ENCODE data around the gene CAPZB. TPM values are rescaled to one million over a fixed set of nuclear protein-coding genes. Genes with fewer than 3 reads are reported as not detected.

CAPZB gene
- total RNA-seq (100 to 1,000 TPM; 128 to 214 (median 145) TPM), polyA plus RNA-seq (100 to 1,000 TPM; 372 to 454 (median 393) TPM)

GRCh38 chr1:19485362-19486187 lies at the start of gene CAPZB:
Gene CAPZB (minus strand): TSS chr1:19485539. CDS start chr1:19485438, 101 bp downstream.
- intact Hi-C loops (cut with DNase I), result loop anchor here (2.0 kb wide), 4 partner anchors 95 to 159 kb away; partner anchors contain the start of gene NBL1

GRCh38 chr1:19534281-19534680 lies 48.9 kb upstream of the CAPZB start:
- DNase-seq, result no peak
- intact Hi-C loops (cut with DNase I), result no loop called here
- TF ChIP-seq POLR2AphosphoS5 (IDR thresholded peaks at IDR 0.05), result no peak
- no peak for TF ChIP-seq CTCF (IDR thresholded peaks at IDR 0.05)
- TF ChIP-seq POLR2A (IDR thresholded peaks at IDR 0.05), result no peak
- no peak for TF ChIP-seq EP300 (IDR thresholded peaks at IDR 0.05)
- peaks cover 0 to 41% (median 28%) of the 10 kb centered on the region in 4 donors for H3K4me1 ChIP-seq
- H3K27me3 ChIP-seq, result no peaks in the 10 kb centered on the region
- peak overlapping the region; percentile 79 to 85 (median 80) for H3K27ac ChIP-seq
- H3K9me3 ChIP-seq, result no peaks in the 10 kb centered on the region
- H3K4me3 ChIP-seq, result no peak overlapping the region
- H3K36me3 ChIP-seq, result no peaks in the 10 kb centered on the region
- WGBS, 2 donors, result 80 to 83% methylated on average over 5 of the region's 5 CpGs

More at GRCh38 chr1:19485362-19486187, at the start of gene CAPZB:
- peak; percentile 71 to 78 for TF ChIP-seq POLR2A (IDR thresholded peaks at IDR 0.05)
- TF ChIP-seq CTCF (IDR thresholded peaks at IDR 0.05), result no peak
- peak; percentile 75 to 92 (median 88) for TF ChIP-seq POLR2AphosphoS5 (IDR thresholded peaks at IDR 0.05)
- no peak for TF ChIP-seq EP300 (IDR thresholded peaks at IDR 0.05)
- WGBS, 2 donors, result 1% methylated on average over 106 of the region's 106 CpGs
- Histone ChIP-seq H3K27me3 (no peaks in the 10 kb centered on the region), H3K27ac (peak within 1 kb of the TSS; percentile 99 to 100 (median 100)), H3K4me3 (peak within 1 kb of the TSS; percentile 83 to 100 (median 94)), H3K4me1 (peaks cover 0 to 64% (median 57%) of the 10 kb centered on the region in 4 donors), H3K36me3 (no peaks in the 10 kb centered on the region), H3K9me3 (no peaks in the 10 kb centered on the region)
- peak; percentile 97 for DNase-seq

- Histone ChIP-seq H3K36me3 (no peaks in the 10 kb centered on the region), H3K4me1 (peaks cover 0 to 45% (median 29%) of the 10 kb centered on the region in 4 donors), H3K9me3 (no peaks in the 10 kb centered on the region), H3K27ac (peak overlapping the region; percentile 79 to 85 (median 80)), H3K27me3 (no peaks in the 10 kb centered on the region), H3K4me3 (no peak overlapping the region)
- TF ChIP-seq EP300 (IDR thresholded peaks at IDR 0.05), result no peak
- TF ChIP-seq POLR2AphosphoS5 (IDR thresholded peaks at IDR 0.05), result no peak
- no peak for TF ChIP-seq CTCF (IDR thresholded peaks at IDR 0.05)
- TF ChIP-seq POLR2A (IDR thresholded peaks at IDR 0.05), result no peak
- WGBS, 2 donors, result 80 to 87% methylated on average over 7 of the region's 7 CpGs
- intact Hi-C loops (cut with DNase I), result no loop called here
- DNase-seq, result no peak
These were observed 48.3 kb upstream of the CAPZB start for GRCh38 chr1:19533626-19534025.

- no peaks in the 10 kb centered on the region for H3K27me3 ChIP-seq
- intact Hi-C loops (cut with DNase I), result no loop called here
These were observed 47.2 kb upstream of the CAPZB start for GRCh38 chr1:19532519-19532918.

More at GRCh38 chr1:19532519-19532918, 47.2 kb upstream of the CAPZB start:
- Histone ChIP-seq H3K4me3 (no peak overlapping the region), H3K9me3 (no peaks in the 10 kb centered on the region), H3K4me1 (peaks cover 0 to 45% (median 29%) of the 10 kb centered on the region in 4 donors), H3K36me3 (no peaks in the 10 kb centered on the region), H3K27ac (peak overlapping the region; percentile 79 to 85 (median 80))
- peak; percentile 81 for DNase-seq
- WGBS, 2 donors, result 86 to 91% methylated on average over 4 of the region's 4 CpGs
- TF ChIP-seq CTCF (IDR thresholded peaks at IDR 0.05) (no peak), EP300 (IDR thresholded peaks at IDR 0.05) (peak in 1 of 4 donors; percentile 28), POLR2AphosphoS5 (IDR thresholded peaks at IDR 0.05) (peak in 2 of 4 donors; percentile 32 to 61), POLR2A (IDR thresholded peaks at IDR 0.05) (no peak)

All from sigmoid colon (tissue), 7 donors.